Measurements from ENCODE around the gene AGPS.
"Not testable (repeated sequence)": the region's sequence is repeated elsewhere in the genome, so short reads cannot be mapped to it uniquely, and the experiment has no call there.

Gene AGPS

GRCh38 chr2:177424620-177425019 lies 32.0 kb downstream of the AGPS start:
- not testable (repeated sequence) for DNase-seq

GRCh38 chr2:177427316-177427715 lies 34.7 kb downstream of the AGPS start:
- no peak for DNase-seq

GRCh38 chr2:177427936-177428335 lies 35.4 kb downstream of the AGPS start:
- not testable (repeated sequence) for DNase-seq

- no peak for DNase-seq
These were observed 37.2 kb downstream of the AGPS start for GRCh38 chr2:177429688-177430325.

GRCh38 chr2:177430411-177430810 lies 37.8 kb downstream of the AGPS start:
- no peak for DNase-seq

GRCh38 chr2:177431111-177431725 lies 38.6 kb downstream of the AGPS start:
- DNase-seq = not testable (repeated sequence)

- no peak for DNase-seq
These were observed 40.1 kb downstream of the AGPS start for GRCh38 chr2:177432703-177433102.

GRCh38 chr2:177433402-177433801 lies 40.8 kb downstream of the AGPS start:
- no peak for DNase-seq

GRCh38 chr2:177434475-177434874 lies 41.9 kb downstream of the AGPS start:
- DNase-seq = no peak

- no peak for DNase-seq
These were observed 52.6 kb downstream of the AGPS start for GRCh38 chr2:177445200-177445599.

- no peak for DNase-seq
These were observed 55.5 kb downstream of the AGPS start for GRCh38 chr2:177448031-177448430.

- no peak for DNase-seq
These were observed 56.6 kb downstream of the AGPS start for GRCh38 chr2:177449159-177449558.

- DNase-seq = no peak
These were observed 62.6 kb downstream of the AGPS start for GRCh38 chr2:177455187-177455586.

- DNase-seq = not testable (repeated sequence)
These were observed 67.2 kb downstream of the AGPS start for GRCh38 chr2:177459756-177460155.

- no peak for DNase-seq
These were observed 68.5 kb downstream of the AGPS start for GRCh38 chr2:177460973-177461585.

GRCh38 chr2:177464549-177464948 lies 72.0 kb downstream of the AGPS start:
- DNase-seq = no peak

GRCh38 chr2:177465400-177466138 lies 73.0 kb downstream of the AGPS start:
- DNase-seq = no peak

GRCh38 chr2:177466337-177467195 lies 74.0 kb downstream of the AGPS start:
- DNase-seq = no peak

GRCh38 chr2:177467646-177468045 lies 75.1 kb downstream of the AGPS start:
- no peak for DNase-seq

GRCh38 chr2:177471990-177472389 lies 79.4 kb downstream of the AGPS start:
- no peak for DNase-seq

- no peak for DNase-seq
These were observed 81.7 kb downstream of the AGPS start for GRCh38 chr2:177474301-177474700.

GRCh38 chr2:177474998-177475397 lies 82.4 kb downstream of the AGPS start:
- no peak for DNase-seq

GRCh38 chr2:177476897-177477296 lies 84.3 kb downstream of the AGPS start:
- DNase-seq = no peak
